SK-N-SH treated with all-trans-retinoic acid at 6 μM for 48 hours (cell line): Measurements from ENCODE around the gene CXCR2.

Experiments used
- ESRRG ChIP-seq: fragments of 250-450 bp; sonication (Bioruptor Pico); IDR thresholded peaks from 2 replicates; pipeline ENCODE4 v1.6.1; 2021; ENCODE audit warnings: mild to moderate bottlenecking
- GLIS3 ChIP-seq: fragments of 250-450 bp; sonication (Bioruptor Pico); IDR thresholded peaks from 2 replicates; pipeline ENCODE4 v1.5.0; 2020; ENCODE audit warnings: mild to moderate bottlenecking, moderate library complexity
- RARB ChIP-seq: fragments of 250-450 bp; sonication (Bioruptor Pico); IDR thresholded peaks from 2 replicates; pipeline ENCODE4 v1.8.0; 2021; ENCODE audit warnings: mild to moderate bottlenecking, moderate library complexity
- TCF4 ChIP-seq: fragments of 250-450 bp; sonication (Bioruptor Pico); IDR thresholded peaks from 2 replicates; pipeline ENCODE4 v1.8.0; 2021; ENCODE audit warnings: mild to moderate bottlenecking, moderate library complexity, borderline replicate concordance
- TSHZ2 ChIP-seq: fragments of 250-450 bp; sonication (Bioruptor Pico); IDR thresholded peaks from 2 replicates; pipeline ENCODE4 v1.5.0; 2020; ENCODE audit warnings: mild to moderate bottlenecking, moderate library complexity

- TF ChIP-seq GLIS3 (no peak), RARB (CRISPR knock-in tag) (no peak), ESRRG (CRISPR knock-in tag) (no peak), TCF4 (CRISPR knock-in tag) (no peak), TSHZ2 (CRISPR knock-in tag) (no peak)
Measured at GRCh38 chr2:218180467-218181114, 54.8 kb downstream of the CXCR2 start.
